DMS53 treated with DMSO at 0.1 percent for 48 hours (cell line): ENCODE results near the gene NT5C3B.

ENCODE experiments used
- DNase-seq: peaks from one replicate; lab custom pipeline; 2025; ENCODE audit not compliant: unreplicated experiment; lab: John Stamatoyannopoulos, UW

NT5C3B gene

DNA sequence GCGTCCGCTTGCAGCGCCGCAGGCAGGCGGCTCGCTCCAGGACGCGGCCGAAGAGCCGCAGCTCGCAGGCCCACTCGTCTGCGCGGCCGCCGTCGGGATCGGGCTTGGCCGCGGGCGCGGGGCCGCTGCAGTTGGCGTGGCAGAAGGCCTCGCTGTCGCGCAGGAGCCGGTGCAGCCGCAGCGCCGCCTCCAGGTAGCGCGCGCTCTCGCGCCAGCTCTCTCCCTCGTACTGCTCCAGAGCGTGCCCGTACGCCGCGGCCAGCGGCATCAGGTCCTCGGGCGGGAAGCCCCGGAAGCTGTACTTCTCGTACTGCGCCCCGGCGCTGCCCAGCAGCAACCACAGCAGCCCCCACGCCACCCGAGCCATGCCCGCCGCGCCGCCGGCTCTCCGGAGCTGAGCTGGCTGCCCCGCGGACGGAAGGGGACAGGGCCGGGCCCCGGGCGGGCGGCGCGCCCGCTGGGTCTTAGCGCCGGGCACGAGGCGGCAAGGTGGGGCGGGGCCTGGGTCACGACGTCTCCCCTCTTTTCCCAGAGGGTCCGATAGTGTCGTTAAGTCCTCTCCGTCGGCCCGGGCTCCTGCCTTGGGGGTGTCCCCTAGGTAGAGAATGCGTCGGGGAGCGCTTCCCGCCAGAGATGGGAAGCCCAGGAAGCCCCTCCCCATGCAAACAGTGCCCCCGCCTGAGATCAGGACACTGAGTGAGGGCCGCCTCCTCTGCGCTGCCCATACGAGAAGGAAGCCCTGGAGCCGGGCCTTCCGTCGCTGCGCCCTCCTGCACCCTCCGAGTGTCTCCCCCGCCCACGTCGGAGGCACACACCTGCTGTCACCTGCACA, 24.3 kb downstream of the NT5C3B start, which contains the start of gene P3H4:
Gene P3H4 (minus strand): TSS at position 401 of the 832 bp plus-strand sequence. CDS start 34 bp downstream, at position 367.
- peak; percentile 70 for DNase-seq

GRCh38 chr17:41810659-41811548, 25.1 kb downstream of the NT5C3B start:
- DNase-seq, result no peak

- DNase-seq, result no peak
These were observed 29.2 kb downstream of the NT5C3B start for GRCh38 chr17:41806685-41807445.

GRCh38 chr17:41803049-41804020, 32.7 kb downstream of the NT5C3B start:
- no peak for DNase-seq

DNA sequence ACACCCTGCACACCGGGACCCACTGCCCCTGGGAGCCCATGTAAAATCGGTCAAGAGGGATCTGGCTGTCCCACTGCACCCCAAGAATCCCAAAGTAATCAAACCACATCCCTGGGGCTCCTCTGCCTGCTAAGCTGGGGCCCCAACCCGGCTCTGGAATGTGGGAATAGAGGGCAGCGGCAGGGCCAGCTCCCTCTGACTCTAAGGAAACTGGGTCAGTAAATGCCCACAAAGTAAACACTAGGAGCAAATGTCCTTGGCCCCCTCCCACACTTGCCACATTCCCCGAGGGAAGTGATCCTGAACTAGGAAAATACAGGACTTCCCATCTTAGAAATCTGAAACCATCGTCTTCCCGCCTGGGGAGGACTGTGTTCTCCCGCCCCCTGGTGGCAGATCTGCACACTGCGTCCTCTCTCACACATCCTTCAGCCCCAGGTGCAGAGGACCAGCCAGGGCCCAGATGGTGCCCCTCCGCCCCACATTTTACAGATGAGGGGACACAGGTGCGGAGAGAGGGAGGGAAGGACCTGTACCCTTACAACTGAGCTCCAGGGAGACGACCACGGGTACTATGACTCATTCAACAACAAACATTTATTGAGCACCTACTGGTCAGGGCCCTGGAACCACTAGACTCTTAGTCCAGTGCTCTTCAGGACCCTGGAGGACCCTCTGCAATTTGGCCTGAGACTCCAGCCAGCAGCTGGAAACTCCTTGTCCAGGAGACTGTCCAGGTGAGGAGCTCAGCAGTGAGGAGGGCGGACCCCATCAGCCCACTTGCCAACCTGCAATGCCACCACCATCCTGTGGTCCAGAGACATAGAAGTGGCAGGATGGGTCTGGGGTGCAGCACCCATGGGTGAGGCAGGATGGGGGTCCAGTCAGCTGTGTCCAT, 34.4 kb downstream of the NT5C3B start:
- peak; percentile 74 for DNase-seq

GRCh38 chr17:41800601-41801373, 35.2 kb downstream of the NT5C3B start:
- DNase-seq, result peak; percentile 72

- DNase-seq, result no peak
These were observed 36.7 kb downstream of the NT5C3B start for GRCh38 chr17:41799366-41799765.

DNA sequence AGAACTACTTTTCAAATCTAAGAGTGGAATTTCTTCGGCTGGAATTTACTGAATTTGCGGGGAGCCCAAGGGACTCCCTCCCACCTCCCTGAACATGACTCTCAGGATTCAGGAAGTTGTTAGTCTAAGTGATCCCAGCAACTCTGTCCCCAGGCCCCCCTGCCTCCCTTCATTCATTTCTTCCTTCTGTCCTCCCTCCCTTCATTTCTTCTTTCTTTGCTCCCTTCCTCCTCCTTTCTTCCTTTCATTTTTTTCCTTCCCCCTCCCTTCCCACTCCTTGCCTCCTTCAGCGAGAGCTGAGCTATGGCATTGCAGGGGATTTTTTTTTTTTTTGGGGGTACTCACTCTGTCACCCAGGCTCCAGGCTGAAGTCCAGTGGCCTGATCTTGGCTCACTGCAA, 38.7 kb downstream of the NT5C3B start:
- DNase-seq, result no peak

DNA sequence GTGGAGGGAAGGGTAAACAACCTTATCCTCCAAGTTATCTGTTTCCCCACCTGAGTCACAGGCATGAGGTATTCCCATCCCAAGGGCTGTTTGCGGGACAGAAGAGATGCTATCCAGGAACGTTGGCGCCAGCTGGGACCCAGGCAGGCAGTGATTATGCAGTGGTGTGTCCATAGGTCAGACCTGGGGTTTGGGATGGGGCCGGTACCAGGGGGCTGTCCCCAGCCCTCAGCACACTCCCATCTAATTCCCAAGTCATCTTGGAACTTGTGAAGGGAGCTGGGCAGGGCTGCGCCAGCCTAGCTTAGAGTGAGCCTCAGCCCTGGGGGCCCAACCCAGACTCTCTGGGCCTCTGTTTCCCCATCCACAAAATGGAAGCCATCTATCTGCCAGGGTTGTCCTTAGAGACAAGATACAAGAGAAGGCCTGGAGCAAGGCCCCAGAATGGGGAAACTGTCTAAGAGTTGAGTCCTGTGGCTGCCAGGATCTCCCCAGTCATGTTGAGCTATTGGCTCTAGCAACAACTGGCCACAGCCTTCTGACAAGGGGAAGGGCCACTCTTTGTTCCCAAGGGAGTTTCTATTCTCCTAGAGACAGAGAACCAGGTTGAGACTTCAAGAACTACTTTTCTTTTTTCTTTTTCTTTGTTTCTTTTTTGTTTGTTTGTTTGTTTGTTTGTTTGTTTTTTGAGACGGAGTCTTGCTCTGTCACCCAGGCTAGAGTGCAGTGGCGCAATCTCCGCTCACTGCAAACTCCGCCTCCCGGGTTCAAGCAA, 39.7 kb downstream of the NT5C3B start:
- no peak for DNase-seq

DNA sequence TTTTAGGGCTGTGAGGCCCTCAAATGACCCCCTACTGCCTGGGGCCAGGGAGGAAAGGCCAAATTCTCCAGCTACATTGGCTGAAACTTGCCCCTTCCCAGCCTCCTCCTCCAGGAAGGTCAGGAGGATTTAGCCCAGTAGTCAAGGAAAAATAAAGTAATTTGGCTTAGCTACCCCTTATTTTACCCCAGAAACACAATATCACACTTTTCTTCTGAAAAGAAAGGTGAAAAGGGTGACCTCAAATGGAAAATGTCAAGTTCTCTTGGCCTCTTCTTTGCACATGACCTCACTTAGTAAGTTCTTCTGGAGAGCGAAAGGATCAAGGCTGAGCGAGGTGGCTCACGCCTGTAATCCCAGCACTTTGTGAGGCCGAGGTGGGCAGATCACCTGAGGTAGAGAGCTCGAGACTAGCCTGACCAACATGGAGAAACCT, 41.5 kb downstream of the NT5C3B start:
- DNase-seq, result no peak

DNA sequence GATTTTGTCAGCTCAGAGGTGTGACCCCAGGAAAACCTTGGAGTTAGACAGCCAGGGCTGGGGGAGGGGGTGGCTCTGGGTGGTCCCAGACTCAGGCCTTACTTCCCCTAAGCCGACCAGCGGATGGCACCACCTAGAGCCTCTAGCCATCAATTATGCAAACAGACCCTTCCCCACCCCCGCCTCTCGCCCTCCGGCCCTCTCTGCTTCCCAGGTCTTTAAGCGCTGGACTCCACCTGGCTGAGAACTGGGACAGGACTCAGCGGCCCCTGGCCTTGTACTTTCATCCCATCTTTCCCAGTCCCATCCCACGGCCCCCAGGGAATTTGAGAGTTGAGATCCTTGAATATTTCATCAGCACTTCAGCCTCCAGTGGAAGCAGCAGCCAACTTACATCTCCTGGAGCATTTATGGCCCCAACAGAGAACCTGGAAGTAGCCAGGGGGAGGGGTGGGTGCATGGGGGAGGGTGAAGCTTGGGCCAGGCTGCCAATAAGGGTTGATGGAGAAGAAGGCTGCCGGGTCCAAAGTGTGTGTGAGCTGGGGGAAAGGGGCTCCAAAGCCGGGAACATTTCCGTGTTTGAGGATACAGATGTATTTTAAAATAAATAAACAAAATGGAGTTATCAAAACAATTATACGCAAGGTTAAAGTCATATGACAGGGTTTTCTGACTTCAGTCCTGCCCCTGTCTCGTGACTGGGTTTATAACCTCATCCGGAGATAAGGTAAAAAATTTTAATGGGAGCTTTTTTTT, 42.1 kb downstream of the NT5C3B start:
- DNase-seq, result no peak

DNA sequence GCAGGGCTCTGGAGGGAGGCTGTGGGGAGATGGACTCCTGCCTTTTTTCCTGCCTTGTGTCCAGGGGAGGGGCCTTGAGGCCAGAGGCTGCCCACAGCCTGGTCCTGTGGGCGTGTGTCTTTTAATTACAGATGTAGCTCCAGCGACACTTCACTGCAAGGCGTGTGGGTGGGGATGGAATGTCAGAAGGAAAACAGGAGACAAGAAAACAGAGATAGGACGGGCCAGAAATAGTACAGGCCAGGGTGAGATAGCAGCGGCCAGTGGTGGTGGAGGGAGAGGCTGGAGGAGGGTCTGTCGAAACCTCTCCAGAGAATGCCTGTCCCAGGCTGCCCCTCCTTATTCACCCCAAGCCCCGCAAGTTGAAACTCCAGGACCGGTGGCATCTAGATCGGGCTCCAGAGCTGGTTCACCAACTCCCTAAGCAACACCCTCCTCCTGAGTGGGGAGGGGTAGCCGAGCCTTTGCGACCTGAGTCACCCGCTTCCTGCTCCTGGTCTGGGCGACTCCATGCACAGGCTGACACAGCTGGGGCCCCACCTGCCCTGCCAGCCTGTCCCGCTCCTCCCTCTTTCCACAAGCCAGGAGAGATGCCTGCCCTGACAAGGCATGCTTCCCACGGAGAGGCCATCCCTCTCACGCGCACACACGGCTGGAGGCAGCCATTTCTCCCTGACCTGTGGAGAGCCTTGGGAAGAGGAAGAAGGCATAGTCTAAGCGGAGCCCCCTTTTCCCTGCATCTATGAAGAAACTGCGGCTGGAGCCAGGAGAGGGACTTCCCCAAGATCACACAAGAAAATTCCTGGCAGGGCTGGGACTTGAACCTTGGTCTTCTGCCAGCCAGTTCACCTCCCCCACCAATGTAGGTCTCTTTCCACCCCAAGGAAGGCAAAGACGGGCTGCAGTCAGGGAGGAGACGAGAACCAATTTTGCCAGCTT, 42.9 kb downstream of the NT5C3B start:
- DNase-seq, result peak; percentile 79

GRCh38 chr17:41787021-41787418, 49.0 kb downstream of the NT5C3B start:
- no peak for DNase-seq

GRCh38 chr17:41786227-41787020, 49.6 kb downstream of the NT5C3B start, which contains the start of gene JUP:
Gene JUP, minus strand, starts transcription at chr17:41786711. Its CDS starts 14,857 bp downstream, at chr17:41771854.
- DNase-seq, result peak; percentile 98

GRCh38 chr17:41785859-41786226, 50.2 kb downstream of the NT5C3B start:
- no peak for DNase-seq
